Measurements from ENCODE around the gene PACSIN2.
"Not testable (repeated sequence)": the region's sequence is repeated elsewhere in the genome, so short reads cannot be mapped to it uniquely, and the experiment has no call there.

Gene PACSIN2

DNA sequence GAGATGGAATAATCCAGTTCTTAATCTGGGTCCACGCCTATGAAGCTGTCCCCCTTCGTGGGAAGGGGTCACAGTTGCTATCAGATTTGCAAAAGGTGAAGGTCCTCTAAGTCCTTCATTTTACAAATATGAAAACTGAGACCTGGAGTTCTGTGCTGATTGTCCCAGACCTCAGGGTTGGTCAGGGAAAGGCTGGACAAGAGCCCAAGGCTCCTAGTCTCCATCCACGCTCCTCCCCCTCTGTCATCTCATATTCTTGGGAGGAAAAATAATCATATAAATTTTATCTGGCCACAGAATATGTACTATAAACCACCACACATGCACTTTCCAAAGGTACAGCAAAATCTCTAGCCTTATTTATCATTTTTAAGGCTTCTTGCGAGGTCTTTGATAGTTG is 5.5 kb downstream of the PACSIN2 start:
- no peak for DNase-seq

DNA sequence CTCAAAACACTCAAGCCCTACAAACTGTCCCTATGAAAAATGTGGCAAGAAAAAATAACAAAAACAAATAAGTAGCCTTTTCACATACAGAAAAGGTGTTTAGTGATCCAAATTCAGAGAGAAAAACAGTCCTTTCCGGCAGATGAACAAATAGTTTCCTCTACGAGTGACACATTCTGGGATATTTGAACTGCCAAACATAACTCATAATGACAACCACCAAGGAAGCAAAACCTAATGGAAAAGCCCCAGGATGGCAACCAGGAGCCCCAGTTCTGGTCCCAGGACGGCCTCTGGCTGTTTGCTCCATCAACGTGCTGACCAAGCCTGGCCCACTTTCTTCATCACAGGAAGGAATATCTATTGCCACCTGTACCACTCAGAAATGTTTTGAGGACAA is 6.0 kb downstream of the PACSIN2 start:
- DNase-seq: no peak

DNA sequence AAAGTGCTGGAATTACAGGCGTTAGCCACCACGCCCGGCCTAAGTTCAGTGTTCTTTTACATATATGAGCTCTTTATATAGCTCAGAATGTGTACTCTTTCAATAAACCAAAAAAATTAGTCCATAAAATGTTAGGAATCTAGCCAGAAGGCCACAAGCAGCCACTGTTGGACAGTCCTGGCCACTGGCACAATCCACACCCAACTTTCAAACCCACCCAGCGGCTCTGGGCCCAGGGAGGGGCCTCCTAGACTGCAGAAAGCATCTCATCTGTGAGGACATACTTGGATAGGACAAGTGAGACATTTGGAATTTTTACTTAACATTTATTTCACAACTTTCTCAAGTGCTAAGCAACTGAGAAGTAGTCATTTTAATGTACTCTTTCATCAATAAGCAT is 6.4 kb downstream of the PACSIN2 start:
- no peak for DNase-seq

DNA sequence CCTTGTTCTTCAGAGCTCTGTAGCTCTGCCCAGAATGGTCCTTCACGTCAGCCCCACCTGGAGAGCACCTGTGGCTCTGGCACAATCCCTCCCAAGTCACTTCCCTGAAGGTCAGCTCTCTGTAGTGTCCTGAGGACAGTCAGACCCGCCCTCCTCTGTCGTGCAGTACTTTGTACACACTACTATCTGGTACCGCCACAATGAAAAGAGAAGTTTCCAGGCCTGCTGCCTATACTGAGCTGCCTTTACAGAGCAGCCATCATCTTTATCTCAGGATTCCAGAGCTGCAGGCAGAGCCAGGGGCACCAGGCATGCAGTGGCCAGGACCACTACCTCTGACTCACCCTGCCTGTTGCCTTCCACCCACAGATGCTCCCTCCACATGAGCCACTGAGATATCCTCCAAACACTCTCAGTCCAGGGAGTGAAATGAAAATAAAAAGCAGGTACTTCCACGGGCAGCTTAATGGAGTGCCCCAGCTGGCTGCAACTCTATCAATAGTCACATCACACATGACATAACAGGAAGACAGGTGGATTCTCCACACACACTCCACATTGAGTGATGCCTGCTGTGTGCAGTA is 7.3 kb downstream of the PACSIN2 start:
- DNase-seq: peak; percentile 16

DNA sequence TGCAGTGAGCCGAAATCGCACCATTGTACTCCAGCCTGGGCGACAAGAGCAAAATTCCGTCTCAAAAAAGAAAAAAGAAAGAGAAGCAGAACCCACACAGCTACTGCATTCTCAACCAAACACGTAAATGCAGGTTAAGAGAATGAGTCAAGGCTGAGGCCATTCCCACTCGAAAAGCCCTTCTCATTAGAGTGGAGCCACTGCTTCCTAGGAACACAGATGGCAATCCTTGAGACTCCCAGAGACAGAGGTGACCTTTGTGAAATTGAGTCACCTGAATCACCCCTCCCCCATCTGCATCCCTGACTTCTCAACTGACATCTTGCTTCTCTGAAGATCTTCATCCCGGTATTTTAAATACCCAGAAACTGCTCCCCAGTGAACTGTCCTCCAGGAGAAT is 8.2 kb downstream of the PACSIN2 start:
- no peak for DNase-seq

DNA sequence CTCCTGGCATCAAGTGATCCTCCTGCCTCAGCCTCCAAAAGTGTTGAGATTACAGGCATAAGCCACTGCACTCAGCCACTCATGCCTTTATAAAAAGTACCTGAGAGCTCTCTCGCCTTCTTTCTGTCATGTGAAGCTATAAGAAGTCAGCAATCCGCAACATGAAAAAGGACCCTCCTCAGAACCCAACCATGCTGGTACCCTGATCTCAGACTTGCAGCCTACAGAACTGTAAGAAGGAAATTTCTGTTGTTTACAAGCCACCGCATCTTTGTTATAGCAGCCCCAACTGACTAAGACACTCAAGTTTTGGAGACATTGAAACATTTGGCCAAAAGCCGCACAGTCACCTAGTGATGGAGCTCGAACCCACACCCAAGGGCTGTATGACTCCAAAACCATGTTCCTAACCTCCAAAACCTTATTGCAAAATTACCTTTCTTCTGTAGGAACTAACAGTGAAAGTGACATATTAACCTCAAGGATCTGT is 8.9 kb downstream of the PACSIN2 start:
- DNase-seq: no peak

DNA sequence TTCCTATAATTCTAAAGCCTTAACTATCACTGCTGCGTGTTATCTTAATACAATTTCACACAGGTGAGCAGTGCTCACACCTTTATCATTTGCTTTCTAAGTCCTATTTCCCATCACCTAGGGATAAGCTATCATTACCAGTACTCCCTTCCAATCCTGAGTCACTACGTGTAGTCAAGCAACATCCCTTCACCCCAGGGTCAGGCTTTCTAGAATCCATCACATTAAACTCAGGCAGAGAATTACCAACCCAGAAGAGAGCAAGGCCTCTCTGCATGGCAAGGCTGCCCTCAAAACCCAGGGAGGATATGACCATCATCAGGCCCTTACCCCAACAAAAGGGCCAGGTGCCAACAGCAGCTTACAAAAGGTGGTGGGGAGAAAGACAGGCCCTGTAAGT is 9.8 kb downstream of the PACSIN2 start:
- no peak for DNase-seq

DNA sequence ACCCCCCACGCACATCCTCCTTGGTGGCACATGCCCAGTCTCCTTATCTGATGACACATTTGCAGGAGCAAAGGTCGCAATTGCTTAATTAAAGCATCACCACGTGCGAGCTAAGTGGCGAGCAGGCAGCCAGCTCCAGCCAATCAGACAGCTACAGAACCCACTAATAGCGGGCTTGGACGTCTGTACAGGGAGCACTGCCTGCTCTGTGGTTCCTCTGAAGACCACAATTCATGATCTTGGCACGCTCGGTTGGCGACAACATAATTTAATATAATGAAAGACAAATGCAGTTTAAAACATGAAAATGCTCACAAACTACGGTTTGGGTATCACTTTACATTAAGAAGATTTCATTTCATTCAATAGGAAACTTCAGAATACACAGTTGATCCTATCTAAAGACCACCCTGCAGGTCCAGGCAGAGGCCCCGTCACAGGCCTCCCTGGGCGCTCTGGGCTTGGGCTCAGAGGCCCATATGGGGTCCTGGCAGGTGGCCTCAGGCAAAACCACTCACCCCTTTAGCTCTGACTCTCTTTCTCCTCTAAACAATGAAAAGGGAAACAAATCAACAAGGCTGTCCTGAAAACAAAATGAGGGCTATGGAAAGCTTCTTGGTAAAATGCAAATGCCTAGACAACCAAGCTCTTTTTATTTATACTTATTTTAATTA is 10.4 kb downstream of the PACSIN2 start:
- DNase-seq: no peak

DNA sequence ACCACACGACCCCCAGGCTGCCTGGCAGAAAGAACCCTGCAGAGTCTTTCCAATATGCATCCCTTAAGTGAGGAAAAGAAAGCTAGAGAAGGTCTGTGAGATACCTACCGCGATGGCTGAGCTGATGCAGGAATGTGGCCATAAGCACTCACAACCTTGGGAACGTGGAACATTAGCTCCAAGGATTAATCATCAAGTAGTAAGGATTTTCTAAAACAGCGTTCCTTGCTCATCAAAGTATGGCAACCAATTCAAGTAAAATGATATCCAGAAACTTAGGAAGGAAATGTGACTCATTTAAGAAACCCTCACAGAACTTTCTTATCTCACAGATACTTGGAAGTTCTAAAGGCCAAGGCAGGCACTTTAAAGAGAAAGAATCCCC is 12.8 kb downstream of the PACSIN2 start:
- DNase-seq: no peak

DNA sequence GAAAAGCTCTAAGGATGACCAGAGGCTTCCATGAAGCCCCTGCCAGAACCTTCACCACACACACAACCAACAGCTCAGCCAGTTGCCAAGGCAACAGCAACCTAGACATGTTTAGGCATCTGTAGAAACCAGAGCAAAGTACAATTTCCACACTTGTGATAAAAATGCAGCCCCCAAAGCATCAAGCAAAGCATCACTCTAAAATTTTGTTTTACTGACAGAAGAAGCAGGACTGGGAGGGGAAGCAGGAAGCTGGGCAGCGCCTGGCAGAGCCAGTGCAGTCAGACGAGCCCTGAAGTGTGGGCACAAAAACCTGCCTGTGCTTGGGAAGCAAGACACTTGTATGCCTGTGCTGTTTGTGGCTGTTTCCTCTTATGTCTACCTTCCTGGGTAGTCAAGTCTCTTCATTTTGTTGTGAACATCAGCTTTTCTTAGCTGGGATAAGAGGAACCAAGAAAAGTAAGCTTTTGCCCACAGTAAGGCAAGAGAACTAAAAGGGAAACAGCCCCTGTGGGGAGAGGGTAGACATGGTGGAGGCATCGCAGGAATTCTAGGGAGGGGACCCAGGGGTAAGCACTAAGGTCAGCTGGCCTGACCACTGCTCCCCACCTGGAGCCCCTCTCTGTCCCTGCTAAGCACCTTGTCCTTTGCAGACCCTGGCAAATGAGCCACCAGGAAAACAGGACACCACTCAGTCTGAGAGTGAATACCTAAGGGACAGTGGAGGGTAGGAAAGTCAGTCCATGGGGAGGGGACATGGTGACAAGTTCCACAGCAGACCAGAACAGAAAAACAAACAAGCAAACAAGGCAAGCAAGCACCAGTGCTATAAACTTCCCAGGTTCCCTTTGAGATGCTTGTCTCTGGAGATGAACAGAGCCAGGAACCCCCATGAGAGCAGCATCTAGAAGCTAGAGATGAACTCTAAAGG is 13.4 kb downstream of the PACSIN2 start:
- DNase-seq: no peak

DNA sequence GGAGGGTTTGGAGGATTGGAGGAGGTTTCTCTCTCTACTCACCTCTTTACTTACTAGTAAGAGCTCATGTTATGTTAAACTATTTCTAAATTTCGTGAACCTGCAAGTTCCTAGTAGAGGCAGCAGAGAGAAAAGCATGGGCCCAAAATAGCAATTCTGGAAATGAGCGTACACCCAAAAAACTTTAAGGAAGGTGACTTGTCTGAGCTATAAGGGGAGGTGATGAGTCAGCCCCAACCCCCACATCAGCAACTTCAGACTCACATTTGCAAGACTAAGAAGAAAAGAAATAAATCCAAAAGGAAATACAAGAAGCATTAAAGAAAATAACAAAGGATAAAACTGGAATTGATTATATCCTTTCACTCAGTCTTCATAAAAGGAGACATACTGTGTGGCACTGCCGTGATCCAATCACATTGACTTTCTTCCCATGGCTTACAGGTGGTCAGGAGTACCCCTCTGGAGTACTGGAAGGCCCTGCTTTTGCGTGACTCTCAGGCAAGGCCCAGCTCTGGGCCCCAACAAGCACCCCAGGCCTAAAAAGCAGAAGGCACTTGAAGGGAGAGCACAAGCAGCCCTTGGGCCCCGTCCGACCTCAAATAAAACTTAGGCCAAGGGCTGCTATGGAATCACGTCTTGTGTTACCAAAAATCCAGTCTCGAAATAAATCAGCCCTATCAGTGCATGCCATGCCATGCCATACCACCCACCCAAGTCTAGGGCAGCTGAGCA is 14.3 kb downstream of the PACSIN2 start:
- no peak for DNase-seq

DNA sequence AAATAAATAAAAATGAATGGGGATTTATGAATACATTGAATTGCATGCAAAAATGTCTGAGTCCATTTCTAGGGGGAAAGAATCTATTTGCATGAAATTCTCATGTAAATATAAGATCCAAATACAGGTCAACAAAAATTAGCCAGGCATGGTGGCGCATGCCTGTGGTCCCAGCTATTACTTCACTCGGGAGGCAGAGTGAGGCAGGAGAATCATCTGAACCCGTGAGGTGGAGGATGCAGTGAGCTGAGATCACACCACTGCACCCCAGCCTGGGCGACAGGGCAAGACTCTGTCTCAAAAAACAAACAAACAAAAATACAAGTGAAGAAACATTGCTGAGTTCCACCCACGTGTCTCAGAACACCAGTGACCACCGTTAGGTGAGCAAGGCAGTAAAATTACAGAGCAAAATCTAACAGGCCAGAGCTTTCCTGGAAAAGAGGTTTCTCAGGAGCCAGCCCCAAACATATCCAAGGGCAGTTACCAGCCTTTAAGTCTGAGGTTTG is 17.3 kb downstream of the PACSIN2 start:
- DNase-seq: no peak

DNA sequence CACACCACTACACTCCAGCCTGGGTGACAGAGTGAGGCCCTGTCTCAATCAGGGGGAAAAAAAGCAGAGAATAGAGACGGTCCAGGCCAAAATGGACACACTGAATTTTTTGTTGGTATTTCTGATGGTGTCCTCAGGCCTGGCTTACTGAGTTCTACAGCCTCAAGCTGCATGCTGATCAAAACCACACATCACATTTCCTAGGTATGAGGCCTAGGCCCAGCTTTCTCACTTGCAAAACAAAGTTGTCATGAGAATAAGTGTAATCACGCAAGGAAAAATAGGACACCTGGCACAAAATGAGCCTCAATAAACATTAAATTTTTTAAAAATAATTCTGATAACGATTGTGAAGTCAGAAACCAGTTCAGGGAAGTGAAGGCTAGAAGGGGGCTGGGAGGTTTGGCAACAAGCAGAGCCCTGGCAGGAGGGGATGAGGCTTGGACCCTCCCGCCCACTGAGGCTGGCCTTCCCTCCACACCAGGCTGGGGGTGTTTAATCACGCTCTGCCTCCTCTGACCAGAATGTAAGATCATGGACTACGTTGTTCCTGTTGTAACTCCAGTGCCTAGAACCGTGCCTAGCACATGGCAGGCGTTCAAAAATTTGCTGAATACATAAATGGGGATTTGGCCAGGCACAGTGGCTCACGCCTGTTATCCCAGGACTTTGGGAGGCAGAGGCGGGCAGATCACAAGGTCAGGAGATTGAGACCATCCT is 18.1 kb downstream of the PACSIN2 start:
- DNase-seq: no peak

DNA sequence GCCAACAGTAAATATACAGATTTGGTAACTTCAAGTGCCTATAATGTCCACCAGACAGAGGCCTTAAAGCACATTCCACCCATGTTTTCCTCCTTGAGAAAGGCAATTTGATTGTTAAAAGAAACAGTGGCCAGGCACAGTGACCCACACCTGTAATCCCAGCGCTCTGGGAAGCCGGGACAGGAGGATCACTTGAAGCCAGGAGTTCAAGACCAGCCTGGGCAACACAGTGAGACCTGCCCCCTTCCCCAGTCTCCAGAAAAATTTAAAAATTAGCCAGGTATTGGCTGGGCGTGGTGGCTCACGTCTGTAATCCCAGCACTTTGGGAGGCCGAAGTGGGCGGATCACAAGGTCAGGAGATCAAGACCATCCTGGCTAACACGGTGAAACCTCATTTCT is 19.3 kb downstream of the PACSIN2 start:
- not testable (repeated sequence) for DNase-seq

DNA sequence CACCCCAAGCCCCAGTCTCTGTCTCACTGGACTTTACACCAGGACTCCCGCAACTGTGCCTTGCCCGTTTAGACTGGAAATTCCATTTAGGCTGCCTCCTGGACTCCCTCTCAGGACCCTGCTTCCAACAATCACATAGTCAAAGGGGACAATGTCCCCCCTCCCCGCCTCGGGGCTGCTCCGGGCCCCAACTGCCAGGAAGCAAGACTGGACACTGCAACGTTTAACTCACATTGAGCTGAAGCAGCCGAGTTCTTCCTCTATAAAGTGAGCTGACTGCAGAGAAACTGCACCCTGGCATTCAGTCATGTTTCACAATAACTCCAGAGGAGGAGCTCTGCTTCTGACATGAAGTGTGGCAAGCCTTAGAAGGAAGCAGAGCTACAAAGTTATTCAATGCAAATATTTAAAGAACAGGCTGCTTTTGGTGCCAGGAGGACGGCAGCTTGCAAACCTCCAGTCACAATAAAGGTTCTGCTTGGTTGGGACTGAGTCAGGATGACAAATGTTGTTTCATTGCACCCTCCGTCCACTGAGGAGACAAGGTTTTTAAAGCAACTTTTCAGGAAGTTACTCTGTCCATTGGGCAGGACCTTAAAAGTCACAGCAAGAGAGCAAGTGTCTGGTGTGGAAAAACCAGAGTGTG is 19.9 kb downstream of the PACSIN2 start:
- DNase-seq: no peak

DNA sequence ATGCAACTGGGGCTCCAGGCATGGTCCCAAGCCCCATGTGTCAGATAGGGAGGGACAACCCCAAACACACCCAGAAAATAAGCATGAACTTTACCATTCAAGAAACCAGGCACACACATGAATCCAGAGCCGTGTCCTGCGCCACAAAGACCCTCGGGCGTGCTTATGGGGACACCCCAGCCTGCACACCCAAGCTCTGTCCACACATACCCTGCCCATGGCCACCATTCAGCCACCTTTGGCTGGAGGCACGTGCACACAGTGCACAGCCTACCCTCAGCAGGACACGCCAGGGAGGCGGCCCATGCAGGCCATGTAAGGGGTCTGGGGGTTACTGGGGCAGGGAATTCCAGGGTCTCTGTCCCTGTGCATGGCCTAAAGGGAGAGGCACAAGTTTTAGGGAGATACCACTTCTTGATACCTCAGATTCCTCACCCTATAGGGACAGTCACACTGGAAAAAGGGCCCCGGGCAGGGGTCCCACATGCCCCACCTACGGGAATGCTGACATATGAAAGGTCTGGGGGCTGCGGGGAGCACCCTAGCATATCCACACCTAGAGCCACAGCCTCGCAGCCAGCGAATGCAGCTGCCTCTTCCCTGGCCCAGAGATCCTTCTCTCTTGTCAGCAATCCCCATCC is 20.6 kb downstream of the PACSIN2 start:
- DNase-seq: no peak

DNA sequence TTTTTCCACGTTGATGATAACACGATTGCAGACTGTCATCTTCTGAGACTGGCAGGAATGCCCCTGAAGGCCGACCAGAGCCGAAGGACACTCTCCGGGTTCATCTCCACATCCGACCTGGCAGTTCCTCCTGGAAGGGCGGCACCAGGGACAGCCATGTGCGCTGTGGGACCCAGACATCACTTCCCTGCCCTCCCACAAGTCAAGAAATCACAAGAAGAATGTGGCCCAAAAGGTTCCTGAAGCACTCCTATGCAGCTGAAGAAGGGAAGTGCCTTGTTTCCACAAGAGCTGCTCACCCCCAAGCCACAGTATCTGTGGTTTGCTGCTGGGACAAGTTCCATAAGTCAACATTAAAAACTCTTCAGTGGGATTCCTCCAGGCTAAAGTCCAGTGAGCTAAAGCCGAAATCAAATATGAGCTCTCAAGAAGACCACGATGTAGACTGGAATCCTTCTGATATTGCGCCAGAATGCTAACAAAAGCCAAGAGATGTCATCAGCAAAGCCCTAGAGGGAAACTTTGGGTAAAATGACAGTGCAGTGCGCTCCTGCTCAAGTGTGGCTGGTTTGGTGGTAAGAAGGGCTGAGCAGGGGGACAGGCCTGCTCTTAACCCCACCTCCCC is 21.2 kb downstream of the PACSIN2 start:
- DNase-seq: no peak

DNA sequence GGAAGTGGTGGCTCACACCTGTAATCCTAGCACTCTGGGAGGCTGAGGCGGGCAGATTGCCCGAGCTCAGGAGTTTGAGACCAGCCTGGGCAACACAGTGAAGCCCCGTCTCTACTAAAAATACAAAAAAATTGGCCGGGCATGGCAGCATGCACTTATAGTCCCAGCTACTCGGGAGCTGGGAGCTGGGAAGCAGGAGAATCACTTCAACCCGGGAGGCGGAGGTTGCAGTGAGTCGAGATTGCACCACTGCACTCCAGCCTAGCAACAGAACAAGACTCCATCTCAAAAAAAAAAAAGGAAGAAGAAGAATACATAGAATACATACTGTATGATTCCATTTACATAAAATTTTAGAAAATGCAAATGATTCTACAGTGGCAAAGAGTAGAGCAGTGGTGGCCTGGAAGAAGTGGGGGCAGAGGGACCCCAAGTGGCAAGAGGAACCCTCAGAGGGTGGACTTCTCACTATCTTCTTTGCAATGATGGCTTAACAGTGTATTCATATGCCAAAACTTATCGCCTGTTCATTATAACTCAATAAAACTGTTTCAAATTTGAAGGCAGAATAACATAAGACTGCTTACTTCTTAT is 22.0 kb downstream of the PACSIN2 start:
- DNase-seq: no peak

DNA sequence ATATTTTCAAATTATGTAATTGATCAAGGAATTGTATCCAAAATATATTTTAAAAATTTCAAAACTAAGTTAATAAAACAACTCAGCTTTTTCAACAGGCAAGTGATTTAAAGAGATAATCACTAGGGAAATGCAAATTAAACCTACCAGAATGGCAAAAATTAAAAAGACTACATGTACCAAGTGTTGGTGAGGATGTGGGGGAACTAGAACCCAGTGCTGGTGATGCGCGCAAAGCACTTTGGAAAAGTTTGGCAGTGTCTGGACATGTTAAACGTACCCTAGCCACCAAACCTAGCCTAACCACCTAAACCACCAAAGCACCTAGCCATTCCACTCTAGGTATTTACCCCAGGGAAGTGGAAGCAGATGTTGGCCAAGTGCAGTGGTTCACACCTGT is 22.9 kb downstream of the PACSIN2 start:
- DNase-seq: no peak

DNA sequence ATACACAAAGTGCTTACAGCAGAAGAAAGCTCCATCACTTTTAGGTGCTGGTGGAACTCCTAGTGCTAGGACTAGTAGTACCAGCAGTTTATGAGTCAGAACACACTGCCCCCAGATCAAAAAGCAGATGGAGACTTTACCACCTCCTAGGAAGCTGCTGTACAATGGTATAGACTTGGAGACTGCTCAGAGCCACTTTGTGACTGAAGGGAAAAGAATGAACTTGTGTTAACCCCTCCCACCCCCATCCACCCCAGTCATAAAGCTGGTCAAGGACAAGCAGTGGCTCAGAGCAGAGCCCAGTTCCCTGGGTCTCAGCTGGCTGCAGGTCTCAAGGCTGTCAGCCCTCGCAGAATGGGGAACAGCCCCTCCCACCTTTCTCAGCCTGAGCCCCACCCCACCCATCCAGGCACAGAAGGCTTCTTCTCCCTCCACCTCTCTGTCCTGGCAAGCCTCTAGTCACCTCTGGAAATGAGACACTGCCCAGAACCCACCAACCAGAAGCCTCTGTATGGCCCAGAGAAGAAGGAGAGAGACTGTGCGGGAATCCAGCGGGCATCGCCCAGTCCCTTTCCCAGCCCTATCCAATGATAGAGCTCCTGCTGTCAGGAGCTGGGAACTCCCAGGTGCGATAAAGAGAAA is 23.8 kb downstream of the PACSIN2 start:
- no peak for DNase-seq
